ENCODE measurements around the gene SSR3.
"Not testable (repeated sequence)": the region's sequence is repeated elsewhere in the genome, so short reads cannot be mapped to it uniquely, and the experiment has no call there.

The SSR3 gene

DNA sequence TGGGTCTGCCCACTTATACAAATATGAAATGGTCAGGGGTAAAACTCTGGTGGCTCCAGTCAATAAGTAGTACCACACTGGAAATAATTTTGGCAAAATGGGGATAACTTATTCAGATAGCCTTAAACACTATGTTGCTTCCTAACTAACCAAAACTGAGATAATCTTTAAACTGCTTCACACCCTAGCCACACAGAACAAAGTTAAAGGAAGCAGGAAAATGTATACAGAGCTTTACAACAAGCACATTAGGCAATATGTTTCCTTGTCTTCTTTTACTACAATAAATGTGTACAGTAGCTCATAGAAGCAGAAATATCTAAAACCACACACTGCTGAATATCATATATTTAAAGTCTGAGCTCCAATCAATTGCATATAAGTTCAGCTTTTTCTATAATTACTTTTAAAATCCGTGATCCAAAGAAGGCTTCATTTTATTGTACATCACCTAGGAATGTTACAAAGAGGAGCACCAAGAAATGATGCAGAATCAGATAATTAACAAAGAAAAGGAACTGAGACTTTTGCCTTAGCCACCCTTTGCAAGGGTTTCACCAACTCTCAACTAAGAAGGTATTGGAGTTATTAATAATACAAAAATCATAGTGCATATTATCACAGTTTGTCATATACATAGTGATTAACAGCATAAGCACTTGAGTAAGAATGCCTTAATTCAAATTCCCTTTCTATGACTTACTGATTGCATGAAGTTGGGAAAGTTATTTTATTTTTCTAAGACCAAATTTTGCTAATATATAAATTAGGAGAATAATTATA, 9.2 kb upstream of the SSR3 start:
- no peaks in the 10 kb centered on the region for H3K4me1 ChIP-seq (ENCODE audit: control insufficient read depth, insufficient read depth, low read length)
- no peak overlapping the region for H3K27ac ChIP-seq (ENCODE audit: low read depth, low read length)
- no peak overlapping the region for H3K4me3 ChIP-seq (ENCODE audit: low read length)
- H3K27me3 ChIP-seq (ENCODE audit: control insufficient read depth, insufficient read depth, low read length) = no peaks in the 10 kb centered on the region
- no peak overlapping the region for H3K9ac ChIP-seq (ENCODE audit: low read length)
- no peaks in the 10 kb centered on the region for H3K36me3 ChIP-seq (ENCODE audit: control insufficient read depth, insufficient read depth, low read length)

DNA sequence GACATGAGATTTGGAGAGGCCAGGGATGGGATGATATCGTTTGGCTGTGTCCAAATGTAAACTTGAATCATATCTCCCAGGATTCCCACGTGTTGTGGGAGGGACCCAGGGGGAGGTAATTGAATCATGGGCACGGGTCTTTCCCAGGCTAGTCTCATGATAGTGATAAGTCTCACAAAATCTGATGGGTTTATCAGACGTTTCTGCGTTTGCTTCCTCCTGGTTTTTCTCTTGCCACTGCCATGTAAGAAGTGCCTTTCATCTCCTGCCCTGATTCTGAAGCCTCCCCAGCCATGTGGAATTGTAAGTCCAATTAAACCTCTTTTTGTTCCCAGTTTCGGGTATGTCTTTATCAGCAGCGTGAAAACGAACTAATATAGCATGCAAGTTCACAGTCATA, 7.6 kb upstream of the SSR3 start:
- H3K27ac ChIP-seq (ENCODE audit: low read depth, low read length); H3K36me3 ChIP-seq (ENCODE audit: control insufficient read depth, insufficient read depth, low read length); H3K27me3 ChIP-seq (ENCODE audit: control insufficient read depth, insufficient read depth, low read length); H3K4me3 ChIP-seq (ENCODE audit: low read length); H3K9ac ChIP-seq (ENCODE audit: low read length); H3K4me1 ChIP-seq (ENCODE audit: control insufficient read depth, insufficient read depth, low read length): not testable (repeated sequence)

DNA sequence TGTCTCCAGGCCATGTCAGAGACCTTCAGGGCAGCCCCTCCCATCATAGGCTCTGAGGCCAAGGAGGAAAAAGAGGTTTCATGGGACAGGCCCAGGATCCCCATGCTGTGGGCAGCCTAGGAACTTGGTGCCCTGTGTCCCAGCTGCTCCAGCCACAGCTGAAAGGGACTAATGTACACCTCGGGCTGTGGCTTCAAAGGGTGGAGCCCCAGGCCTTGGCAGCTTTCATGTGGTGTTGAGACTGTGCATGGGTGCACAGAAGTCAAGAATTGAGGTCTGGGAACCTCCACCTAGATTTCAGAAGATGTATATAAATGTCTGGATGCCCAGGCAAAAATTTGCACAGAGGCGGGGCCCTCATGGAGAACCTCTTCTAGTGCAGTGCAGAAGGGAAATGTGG, 6.6 kb upstream of the SSR3 start:
- no peaks in the 10 kb centered on the region for H3K27me3 ChIP-seq (ENCODE audit: control insufficient read depth, insufficient read depth, low read length)
- H3K4me1 ChIP-seq (ENCODE audit: control insufficient read depth, insufficient read depth, low read length) = no peaks in the 10 kb centered on the region
- no peak overlapping the region for H3K4me3 ChIP-seq (ENCODE audit: low read length)
- H3K9ac ChIP-seq (ENCODE audit: low read length) = no peak overlapping the region
- H3K36me3 ChIP-seq (ENCODE audit: control insufficient read depth, insufficient read depth, low read length) = no peaks in the 10 kb centered on the region
- H3K27ac ChIP-seq (ENCODE audit: low read depth, low read length) = no peak overlapping the region

DNA sequence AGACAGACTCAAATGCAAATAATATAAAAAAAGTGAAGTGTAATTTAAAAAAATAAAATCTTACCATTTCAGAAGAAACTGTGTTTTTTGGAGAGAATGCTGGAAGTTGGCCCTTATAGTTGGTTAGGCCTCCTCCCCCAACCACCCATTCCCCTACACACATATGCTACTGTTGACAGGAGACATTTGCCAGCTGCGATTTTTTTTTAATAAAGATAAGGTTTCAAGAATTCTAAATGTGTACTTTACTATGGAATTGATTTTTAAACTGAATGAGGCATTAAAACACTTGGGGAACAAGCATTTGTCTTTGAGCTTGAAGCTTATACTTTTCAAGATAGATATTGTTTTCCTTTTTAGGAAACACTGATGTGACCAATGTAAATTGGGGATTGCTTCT, 4.4 kb upstream of the SSR3 start:
- H3K4me1 ChIP-seq (ENCODE audit: control insufficient read depth, insufficient read depth, low read length) = peaks cover 3% of the 10 kb centered on the region
- no peak overlapping the region for H3K4me3 ChIP-seq (ENCODE audit: low read length)
- H3K27ac ChIP-seq (ENCODE audit: low read depth, low read length) = no peak overlapping the region
- no peaks in the 10 kb centered on the region for H3K27me3 ChIP-seq (ENCODE audit: control insufficient read depth, insufficient read depth, low read length)
- H3K36me3 ChIP-seq (ENCODE audit: control insufficient read depth, insufficient read depth, low read length) = no peaks in the 10 kb centered on the region
- H3K9ac ChIP-seq (ENCODE audit: low read length) = no peak overlapping the region

DNA sequence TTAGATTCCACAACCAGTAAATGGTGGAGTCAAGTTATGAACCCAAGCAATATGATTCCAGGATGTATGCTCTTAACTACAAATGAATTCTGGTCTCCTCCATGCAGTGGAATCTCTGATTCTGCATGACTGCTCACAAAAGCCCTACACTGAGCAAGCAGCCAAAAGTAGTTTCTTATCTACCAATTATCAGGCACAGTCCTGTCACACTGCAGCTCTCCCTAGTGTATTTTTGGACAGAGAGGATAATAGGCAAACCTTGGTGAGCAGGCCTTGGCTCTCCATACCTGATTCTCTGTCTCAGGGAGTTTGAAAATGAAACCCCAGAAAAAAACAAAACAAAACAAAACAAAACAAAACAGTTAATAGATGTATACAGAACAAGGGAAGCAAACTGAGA, 3.5 kb upstream of the SSR3 start:
- Histone ChIP-seq H3K9ac (ENCODE audit: low read length) (no peak overlapping the region), H3K27me3 (ENCODE audit: control insufficient read depth, insufficient read depth, low read length) (no peaks in the 10 kb centered on the region), H3K4me3 (ENCODE audit: low read length) (no peak overlapping the region), H3K27ac (ENCODE audit: low read depth, low read length) (no peak overlapping the region), H3K36me3 (ENCODE audit: control insufficient read depth, insufficient read depth, low read length) (no peaks in the 10 kb centered on the region), H3K4me1 (ENCODE audit: control insufficient read depth, insufficient read depth, low read length) (peaks cover 7% of the 10 kb centered on the region)

DNA sequence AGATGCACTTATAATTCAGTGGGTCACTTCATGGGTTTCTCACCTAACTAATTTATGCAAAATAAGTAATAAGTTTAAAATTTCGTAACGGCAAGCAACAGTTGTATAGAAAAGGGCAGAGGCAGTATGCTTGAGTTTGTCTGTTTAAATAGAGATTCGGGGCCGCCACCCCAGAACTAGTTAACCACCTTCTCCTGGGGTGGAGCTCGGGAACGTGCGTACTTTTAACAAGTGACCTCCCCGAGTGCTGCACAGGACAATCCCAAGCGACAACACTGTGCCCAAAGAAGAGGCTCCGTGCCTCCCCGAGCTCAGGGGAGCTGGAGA, 439 bp downstream of the SSR3 start:
- Histone ChIP-seq H3K9ac (ENCODE audit: low read length) (peak overlapping the region; percentile 80), H3K4me3 (ENCODE audit: low read length) (peak overlapping the region; percentile 99), H3K27me3 (ENCODE audit: control insufficient read depth, insufficient read depth, low read length) (no peaks in the 10 kb centered on the region), H3K4me1 (ENCODE audit: control insufficient read depth, insufficient read depth, low read length) (peaks cover 22% of the 10 kb centered on the region), H3K27ac (ENCODE audit: low read depth, low read length) (peak overlapping the region; percentile 94), H3K36me3 (ENCODE audit: control insufficient read depth, insufficient read depth, low read length) (peaks cover 4% of the 10 kb centered on the region)

DNA sequence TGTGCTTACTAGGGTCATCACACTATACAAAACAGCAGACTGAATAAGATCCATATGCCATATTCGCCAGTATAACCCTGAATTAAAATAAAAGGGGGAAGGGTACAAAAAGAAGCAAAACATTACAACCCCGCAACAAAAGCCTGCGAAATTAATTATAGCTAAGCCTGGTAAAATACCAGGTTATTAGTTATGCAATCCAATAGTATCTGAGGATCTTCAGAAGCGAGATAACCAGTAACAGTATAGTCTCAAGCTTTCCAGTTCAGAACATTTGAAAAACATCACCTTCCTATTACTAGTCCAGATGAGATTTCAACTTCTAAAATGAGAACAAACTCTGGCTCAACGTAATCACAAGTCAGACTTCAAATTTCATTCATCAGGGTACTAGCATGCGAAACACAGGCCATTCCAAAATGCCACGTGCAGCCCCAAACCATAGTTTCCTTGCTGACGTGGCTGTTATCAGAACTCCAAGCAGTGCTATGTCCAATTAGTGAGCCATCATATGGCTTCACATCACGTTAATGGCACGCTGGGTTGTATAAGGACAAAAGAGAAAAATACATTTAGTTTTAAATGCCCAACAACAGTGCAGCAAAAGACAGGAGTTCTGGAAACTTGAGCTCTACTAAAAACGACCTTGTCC, 1.1 kb downstream of the SSR3 start:
- Histone ChIP-seq H3K27ac (ENCODE audit: low read depth, low read length) (no peak overlapping the region), H3K4me3 (ENCODE audit: low read length) (peak overlapping the region; percentile 99), H3K36me3 (ENCODE audit: control insufficient read depth, insufficient read depth, low read length) (peaks cover 4% of the 10 kb centered on the region), H3K4me1 (ENCODE audit: control insufficient read depth, insufficient read depth, low read length) (peaks cover 24% of the 10 kb centered on the region), H3K27me3 (ENCODE audit: control insufficient read depth, insufficient read depth, low read length) (no peaks in the 10 kb centered on the region), H3K9ac (ENCODE audit: low read length) (no peak overlapping the region)

DNA sequence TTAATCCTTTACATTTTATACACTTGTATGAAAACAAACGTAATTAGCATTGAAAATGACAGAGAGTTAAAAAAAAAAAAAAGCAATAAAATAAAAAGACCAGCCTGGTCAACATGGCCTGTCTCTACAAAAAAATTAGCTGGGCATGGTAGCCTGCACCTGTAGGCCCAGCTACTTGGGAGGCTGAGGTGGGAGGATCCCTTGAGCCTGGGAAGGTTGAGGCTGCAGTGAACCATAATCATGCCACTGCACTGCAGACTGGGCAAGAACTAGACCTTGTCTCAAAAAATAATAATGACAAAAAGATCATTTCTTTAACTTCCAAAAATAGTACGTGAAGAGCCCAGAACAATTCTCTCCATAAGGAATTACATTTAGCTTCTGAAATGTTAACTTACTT, 1.9 kb downstream of the SSR3 start:
- Histone ChIP-seq H3K27ac (ENCODE audit: low read depth, low read length) (no peak overlapping the region), H3K9ac (ENCODE audit: low read length) (no peak overlapping the region), H3K27me3 (ENCODE audit: control insufficient read depth, insufficient read depth, low read length) (no peaks in the 10 kb centered on the region), H3K36me3 (ENCODE audit: control insufficient read depth, insufficient read depth, low read length) (peaks cover 9% of the 10 kb centered on the region), H3K4me3 (ENCODE audit: low read length) (no peak overlapping the region), H3K4me1 (ENCODE audit: control insufficient read depth, insufficient read depth, low read length) (peaks cover 32% of the 10 kb centered on the region)

DNA sequence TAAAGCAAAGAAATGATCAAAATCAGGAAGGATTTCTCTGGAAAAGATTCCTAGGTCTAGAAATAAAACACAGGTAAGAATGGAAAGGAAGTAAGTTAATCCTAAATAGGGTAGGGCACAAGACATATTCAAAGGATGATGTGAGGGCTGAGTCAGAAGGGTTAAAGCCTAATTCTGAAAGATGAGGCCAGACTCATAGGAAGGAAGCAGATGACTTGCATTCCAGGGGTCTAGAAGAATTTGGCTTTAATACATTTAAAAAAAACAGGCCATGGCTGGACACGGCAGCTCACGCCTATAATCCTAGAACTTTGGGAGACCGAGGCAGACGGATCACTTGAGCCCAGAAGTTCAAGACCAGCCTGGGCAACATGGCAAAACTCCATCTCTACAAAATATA, 3.2 kb downstream of the SSR3 start:
- no peak overlapping the region for H3K9ac ChIP-seq (ENCODE audit: low read length)
- no peak overlapping the region for H3K4me3 ChIP-seq (ENCODE audit: low read length)
- H3K27me3 ChIP-seq (ENCODE audit: control insufficient read depth, insufficient read depth, low read length) = no peaks in the 10 kb centered on the region
- peaks cover 9% of the 10 kb centered on the region for H3K36me3 ChIP-seq (ENCODE audit: control insufficient read depth, insufficient read depth, low read length)
- H3K4me1 ChIP-seq (ENCODE audit: control insufficient read depth, insufficient read depth, low read length) = peaks cover 44% of the 10 kb centered on the region
- H3K27ac ChIP-seq (ENCODE audit: low read depth, low read length) = no peak overlapping the region

DNA sequence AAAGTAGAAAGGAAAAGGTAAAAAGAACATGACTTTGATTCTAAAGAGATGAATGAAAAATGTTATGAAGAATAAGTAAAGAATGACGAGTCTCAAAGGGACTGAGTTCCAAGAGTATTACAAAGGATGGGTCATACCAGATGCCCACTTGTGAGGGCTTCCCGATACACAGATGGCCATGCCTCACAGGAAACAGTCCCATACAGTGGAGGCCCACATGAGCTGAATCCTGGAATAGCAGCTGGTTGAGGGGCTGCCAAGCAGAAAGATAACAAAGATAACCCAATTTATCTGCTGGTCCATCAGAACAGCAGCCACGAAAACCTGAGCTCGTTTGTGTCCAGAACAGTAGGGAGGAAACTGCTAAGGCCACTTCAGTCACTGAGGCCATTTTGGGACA, 3.7 kb downstream of the SSR3 start:
- Histone ChIP-seq H3K27me3 (ENCODE audit: control insufficient read depth, insufficient read depth, low read length) (no peaks in the 10 kb centered on the region), H3K4me3 (ENCODE audit: low read length) (no peak overlapping the region), H3K4me1 (ENCODE audit: control insufficient read depth, insufficient read depth, low read length) (peaks cover 48% of the 10 kb centered on the region), H3K27ac (ENCODE audit: low read depth, low read length) (no peak overlapping the region), H3K36me3 (ENCODE audit: control insufficient read depth, insufficient read depth, low read length) (peaks cover 9% of the 10 kb centered on the region), H3K9ac (ENCODE audit: low read length) (no peak overlapping the region)

DNA sequence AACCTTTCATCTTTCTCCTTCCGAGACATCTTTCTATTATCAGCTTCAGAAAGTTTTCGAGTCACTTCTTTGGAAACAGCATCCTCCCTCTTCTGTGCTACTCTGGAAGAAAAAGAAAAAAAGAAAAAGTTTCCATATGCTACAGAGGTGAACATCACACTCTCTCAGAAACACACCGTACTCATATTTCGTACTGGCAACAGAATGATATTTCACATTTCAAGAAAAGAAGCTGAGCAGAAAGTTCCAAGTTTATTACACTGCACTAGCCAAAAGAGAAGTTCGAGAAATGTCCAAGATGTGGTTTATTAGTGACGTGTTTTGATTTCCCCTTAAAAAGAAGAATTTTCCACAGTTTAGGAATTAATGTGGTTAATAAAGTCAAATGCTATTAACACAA, 6.0 kb downstream of the SSR3 start:
- Histone ChIP-seq H3K4me1 (ENCODE audit: control insufficient read depth, insufficient read depth, low read length) (peaks cover 44% of the 10 kb centered on the region), H3K9ac (ENCODE audit: low read length) (no peak overlapping the region)

DNA sequence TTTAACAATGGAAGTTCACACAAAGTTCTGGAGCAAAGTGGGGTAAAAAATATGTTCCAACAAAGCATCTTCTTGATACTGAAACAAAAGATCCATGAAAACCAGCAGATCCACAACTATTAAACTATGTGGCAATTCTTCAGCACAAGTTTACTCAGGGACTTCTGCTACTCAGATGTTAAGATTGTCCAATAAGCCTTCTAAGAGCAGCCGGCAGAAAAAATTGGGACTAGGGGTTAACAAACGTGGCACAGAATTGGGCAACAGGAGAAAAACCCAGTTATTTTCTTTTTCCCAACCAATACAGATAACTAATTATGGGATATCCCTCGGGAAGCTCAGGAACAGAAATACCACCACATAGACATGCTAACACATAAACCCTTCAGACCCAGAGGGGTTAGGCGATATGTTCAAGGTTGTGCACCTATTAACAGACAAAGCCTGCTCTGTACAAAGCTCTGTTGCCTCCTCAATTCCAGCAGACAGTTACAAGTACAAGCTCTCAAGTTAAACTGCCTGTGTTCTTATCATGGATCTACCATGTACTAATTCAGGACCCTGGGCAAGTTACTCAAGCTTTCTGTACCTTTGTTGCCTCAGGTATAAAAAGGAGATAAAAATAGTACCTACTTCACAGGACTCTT, 6.8 kb downstream of the SSR3 start:
- peaks cover 9% of the 10 kb centered on the region for H3K36me3 ChIP-seq (ENCODE audit: control insufficient read depth, insufficient read depth, low read length)
- H3K4me3 ChIP-seq (ENCODE audit: low read length) = no peak overlapping the region
- H3K27ac ChIP-seq (ENCODE audit: low read depth, low read length) = peak overlapping the region; percentile 70
- H3K4me1 ChIP-seq (ENCODE audit: control insufficient read depth, insufficient read depth, low read length) = peaks cover 48% of the 10 kb centered on the region
- H3K27me3 ChIP-seq (ENCODE audit: control insufficient read depth, insufficient read depth, low read length) = no peaks in the 10 kb centered on the region
- no peak overlapping the region for H3K9ac ChIP-seq (ENCODE audit: low read length)

More for the DNA sequence above, 6.0 kb downstream of the SSR3 start:
- Histone ChIP-seq H3K36me3 (ENCODE audit: control insufficient read depth, insufficient read depth, low read length) (peaks cover 9% of the 10 kb centered on the region), H3K27me3 (ENCODE audit: control insufficient read depth, insufficient read depth, low read length) (no peaks in the 10 kb centered on the region), H3K27ac (ENCODE audit: low read depth, low read length) (peak overlapping the region; percentile 70), H3K4me3 (ENCODE audit: low read length) (no peak overlapping the region)

DNA sequence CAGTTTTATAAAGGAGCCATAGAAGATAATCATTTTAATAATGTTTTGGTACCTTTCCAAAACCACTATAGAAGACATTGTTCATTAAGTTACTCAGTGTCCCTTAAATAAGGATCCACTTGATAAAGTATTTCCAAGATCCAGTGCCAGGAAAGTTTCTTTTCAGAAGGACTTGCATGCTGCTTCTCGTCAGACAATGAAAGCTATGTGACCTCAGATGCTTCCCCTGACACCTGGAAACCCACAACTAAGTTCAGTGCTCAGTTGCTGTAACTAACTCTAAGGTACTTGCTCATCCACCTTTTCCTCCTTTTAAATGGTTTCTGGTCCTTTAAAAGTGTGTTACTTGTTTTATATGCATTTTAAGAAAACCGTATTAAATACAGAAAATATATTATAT, 7.3 kb downstream of the SSR3 start:
- H3K27ac ChIP-seq (ENCODE audit: low read depth, low read length) = peak overlapping the region; percentile 70
- H3K27me3 ChIP-seq (ENCODE audit: control insufficient read depth, insufficient read depth, low read length) = no peaks in the 10 kb centered on the region
- peaks cover 9% of the 10 kb centered on the region for H3K36me3 ChIP-seq (ENCODE audit: control insufficient read depth, insufficient read depth, low read length)
- H3K4me3 ChIP-seq (ENCODE audit: low read length) = no peak overlapping the region
- H3K4me1 ChIP-seq (ENCODE audit: control insufficient read depth, insufficient read depth, low read length) = peaks cover 49% of the 10 kb centered on the region
- H3K9ac ChIP-seq (ENCODE audit: low read length) = no peak overlapping the region

All from rectal smooth muscle tissue (tissue), 1 donor.